ENCODE results near the gene MROH2A.

The MROH2A gene

DNA sequence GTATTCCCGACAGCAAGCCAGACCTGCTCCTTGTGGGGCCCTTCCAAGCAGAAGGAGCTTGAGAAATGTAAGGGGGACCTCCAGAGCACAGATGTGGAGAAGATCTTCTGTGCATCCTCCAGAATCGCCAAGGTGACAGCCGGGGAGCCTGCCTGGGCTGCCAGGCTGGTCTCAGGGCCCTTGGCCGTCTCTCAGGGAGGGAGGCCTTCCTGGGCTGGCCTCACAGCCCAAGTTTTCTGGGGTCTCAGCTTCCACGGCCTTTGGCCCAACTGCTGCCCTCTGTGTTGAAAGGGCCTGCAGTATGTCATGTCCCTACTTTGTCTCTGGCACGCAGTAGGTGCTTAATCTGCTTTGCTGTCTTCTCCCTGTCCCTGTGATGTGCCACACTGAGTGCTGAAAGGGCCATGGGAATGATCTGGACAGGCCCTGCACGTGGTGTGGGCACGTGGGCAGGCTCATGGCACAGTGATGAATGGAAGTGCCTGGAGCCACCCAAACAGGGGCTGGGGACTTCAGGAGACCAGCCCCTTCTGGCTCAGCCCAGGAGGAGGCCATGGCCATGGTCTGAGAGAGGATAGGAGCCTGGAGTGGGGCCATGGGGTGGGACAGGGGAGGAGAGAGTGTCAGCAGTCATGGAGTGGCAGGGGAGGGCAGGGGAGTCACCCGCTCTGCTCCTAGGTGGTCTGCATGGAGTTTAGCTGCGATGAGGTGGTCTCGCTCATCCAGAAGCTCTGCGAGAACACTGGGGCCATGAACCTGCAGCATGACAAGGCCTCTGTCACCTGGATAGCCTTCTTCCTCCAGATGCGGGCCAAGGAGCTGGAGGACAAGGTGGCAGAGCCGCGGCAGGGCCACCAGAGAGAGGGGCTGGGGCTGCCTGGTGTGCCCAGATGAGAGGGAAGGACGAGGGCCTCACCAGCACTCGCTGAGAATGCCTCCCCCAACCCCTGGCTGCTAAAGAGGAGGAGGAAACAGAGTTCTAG is 40.8 kb downstream of the MROH2A start:
- Histone ChIP-seq H3K4me2 (ENCODE audit: low read length) (no peak overlapping the region), H3K27ac (ENCODE audit: low read length) (no peak overlapping the region), H3K9ac (ENCODE audit: low read length) (no peak overlapping the region), H3K36me3 (replicated peaks; ENCODE audit: low read depth, low read length) (no peaks in the 10 kb centered on the region), H3K79me2 (ENCODE audit: low read length) (no peaks in the 10 kb centered on the region), H3K9me3 (ENCODE audit: insufficient read depth, low read length) (no peaks in the 10 kb centered on the region), H3K27me3 (ENCODE audit: low read depth, low read length) (no peaks in the 10 kb centered on the region), H2AFZ (ENCODE audit: low read depth, low read length) (no peak overlapping the region), H3K4me3 (ENCODE audit: low read length) (no peak overlapping the region), H4K20me1 (ENCODE audit: insufficient read depth, low read length) (no peaks in the 10 kb centered on the region), H3K4me1 (ENCODE audit: low read length) (no peaks in the 10 kb centered on the region)
- TF ChIP-seq EZH2phosphoT487 (IDR thresholded peaks at IDR 0.05; ENCODE audit: low read depth), result no peak
- TF ChIP-seq, protein P1, sequence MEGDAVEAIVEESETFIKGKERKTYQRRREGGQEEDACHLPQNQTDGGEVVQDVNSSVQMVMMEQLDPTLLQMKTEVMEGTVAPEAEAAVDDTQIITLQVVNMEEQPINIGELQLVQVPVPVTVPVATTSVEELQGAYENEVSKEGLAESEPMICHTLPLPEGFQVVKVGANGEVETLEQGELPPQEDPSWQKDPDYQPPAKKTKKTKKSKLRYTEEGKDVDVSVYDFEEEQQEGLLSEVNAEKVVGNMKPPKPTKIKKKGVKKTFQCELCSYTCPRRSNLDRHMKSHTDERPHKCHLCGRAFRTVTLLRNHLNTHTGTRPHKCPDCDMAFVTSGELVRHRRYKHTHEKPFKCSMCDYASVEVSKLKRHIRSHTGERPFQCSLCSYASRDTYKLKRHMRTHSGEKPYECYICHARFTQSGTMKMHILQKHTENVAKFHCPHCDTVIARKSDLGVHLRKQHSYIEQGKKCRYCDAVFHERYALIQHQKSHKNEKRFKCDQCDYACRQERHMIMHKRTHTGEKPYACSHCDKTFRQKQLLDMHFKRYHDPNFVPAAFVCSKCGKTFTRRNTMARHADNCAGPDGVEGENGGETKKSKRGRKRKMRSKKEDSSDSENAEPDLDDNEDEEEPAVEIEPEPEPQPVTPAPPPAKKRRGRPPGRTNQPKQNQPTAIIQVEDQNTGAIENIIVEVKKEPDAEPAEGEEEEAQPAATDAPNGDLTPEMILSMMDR (IDR thresholded peaks at IDR 0.05; ENCODE audit: low read depth, low read length), result no peak

DNA sequence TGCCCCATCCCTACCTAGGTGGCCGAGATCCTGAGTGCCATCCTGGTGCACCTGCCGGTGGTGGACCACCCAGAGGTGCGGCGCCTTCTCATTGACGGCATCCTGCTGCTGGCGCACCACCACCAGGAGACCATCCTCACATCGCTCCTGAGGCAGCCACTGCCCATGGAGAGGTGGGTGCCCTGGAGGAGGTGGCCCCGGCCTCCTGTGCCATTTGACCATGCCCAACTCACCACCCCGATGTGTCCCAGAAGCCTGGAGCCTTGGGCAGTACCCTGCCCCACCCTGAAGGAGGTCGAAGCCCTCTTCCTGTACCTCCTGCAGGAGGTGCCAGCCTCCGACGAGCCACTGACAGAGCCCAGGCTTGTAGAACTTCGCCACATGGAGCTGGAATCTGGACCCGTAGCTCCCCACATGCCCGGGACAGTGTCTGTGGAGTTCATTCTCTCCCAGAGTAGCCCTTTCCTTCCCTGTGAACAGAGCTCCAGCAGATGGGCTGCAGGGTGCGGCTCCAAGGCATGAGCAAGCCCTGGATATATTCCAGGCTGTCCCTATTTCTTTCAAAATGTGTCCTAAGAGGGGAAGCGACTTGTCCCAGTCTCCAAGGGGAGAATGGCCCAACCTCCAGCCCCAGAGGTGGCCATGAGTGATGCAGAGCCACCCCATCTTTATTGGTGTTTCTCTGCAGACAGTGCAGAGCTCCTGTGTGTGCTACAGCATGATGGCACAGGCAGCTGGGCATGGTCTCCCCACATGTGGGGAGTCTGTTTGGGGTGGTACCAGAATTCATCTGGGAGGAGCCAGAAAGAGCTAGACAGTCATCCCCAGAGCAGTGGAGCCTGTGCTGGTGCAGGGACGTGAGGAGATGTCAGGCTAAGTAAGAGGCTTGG is 42.0 kb downstream of the MROH2A start:
- Histone ChIP-seq H3K9me3 (ENCODE audit: insufficient read depth, low read length) (no peaks in the 10 kb centered on the region), H3K4me2 (ENCODE audit: low read length) (no peak overlapping the region), H3K79me2 (ENCODE audit: low read length) (no peaks in the 10 kb centered on the region), H3K27ac (ENCODE audit: low read length) (no peak overlapping the region), H3K36me3 (replicated peaks; ENCODE audit: low read depth, low read length) (no peaks in the 10 kb centered on the region), H3K27me3 (ENCODE audit: low read depth, low read length) (no peaks in the 10 kb centered on the region), H3K4me1 (ENCODE audit: low read length) (no peaks in the 10 kb centered on the region), H3K4me3 (ENCODE audit: low read length) (no peak overlapping the region), H4K20me1 (ENCODE audit: insufficient read depth, low read length) (no peaks in the 10 kb centered on the region), H3K9ac (ENCODE audit: low read length) (no peak overlapping the region), H2AFZ (ENCODE audit: low read depth, low read length) (no peak overlapping the region)
- no peak for TF ChIP-seq EZH2phosphoT487 (IDR thresholded peaks at IDR 0.05; ENCODE audit: low read depth)
- TF ChIP-seq, protein P1 (IDR thresholded peaks at IDR 0.05; ENCODE audit: low read depth, low read length), result no peak

DNA sequence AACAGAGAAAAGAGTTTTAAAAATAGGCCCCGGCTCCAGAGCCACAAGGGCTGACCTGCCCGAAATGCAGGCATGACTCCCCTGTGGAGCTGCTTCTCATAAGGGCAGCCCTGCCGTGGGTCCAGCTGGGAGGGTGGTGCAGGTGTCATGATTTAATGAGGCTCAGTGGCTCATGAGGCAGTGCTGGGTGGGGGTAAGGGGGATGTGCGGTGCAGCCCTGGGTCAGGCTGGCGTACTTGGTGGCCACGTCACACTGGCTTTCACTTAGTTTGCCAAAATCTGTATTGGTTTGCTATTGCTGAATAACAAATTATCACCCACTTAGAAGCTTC is 42.6 kb downstream of the MROH2A start:
- Histone ChIP-seq H2AFZ (ENCODE audit: low read depth, low read length) (no peak overlapping the region), H3K4me1 (ENCODE audit: low read length) (no peaks in the 10 kb centered on the region), H3K4me3 (ENCODE audit: low read length) (no peak overlapping the region)

More for the DNA sequence above, 42.6 kb downstream of the MROH2A start:
- Histone ChIP-seq H3K9ac (ENCODE audit: low read length) (no peak overlapping the region), H3K27me3 (ENCODE audit: low read depth, low read length) (no peaks in the 10 kb centered on the region), H3K4me2 (ENCODE audit: low read length) (no peak overlapping the region), H4K20me1 (ENCODE audit: insufficient read depth, low read length) (no peaks in the 10 kb centered on the region), H3K36me3 (replicated peaks; ENCODE audit: low read depth, low read length) (no peaks in the 10 kb centered on the region), H3K79me2 (ENCODE audit: low read length) (no peaks in the 10 kb centered on the region), H3K27ac (ENCODE audit: low read length) (no peak overlapping the region), H3K9me3 (ENCODE audit: insufficient read depth, low read length) (no peaks in the 10 kb centered on the region)
- no peak for TF ChIP-seq EZH2phosphoT487 (IDR thresholded peaks at IDR 0.05; ENCODE audit: low read depth)
- TF ChIP-seq, protein P1 (IDR thresholded peaks at IDR 0.05; ENCODE audit: low read depth, low read length), result no peak
